H1 (cell line): Measurements from ENCODE around the gene C2CD3. TPM values are rescaled to one million over a fixed set of nuclear protein-coding genes. Genes with fewer than 3 reads are reported as not detected.

Experiments used
- TAF1 ChIP-seq: IDR thresholded peaks from 2 replicates; pipeline ENCODE4 v1.6.1; 2011; ENCODE audit warnings: mild to moderate bottlenecking, low read depth, low read length
- polyA plus RNA-seq, 7 experiments: library from polyadenylated mRNA; depleted of rRNA in 3 of 7; stranded (reverse) in 5 of 7; unstranded in 2 of 7; fragments of >200 nt in 5 of 7; fragments of 200-250 nt in 2 of 7; gene quantifications; 1 replicate in 5 of 7; 2 replicates in 1 of 7; 4 replicates in 1 of 7; pipeline versions ENCODE4 v1.2.1 to v1.2.3, GENCODE V29; 2011 to 2013; ENCODE audit warnings: missing spikeins in 2 of 7, mixed read lengths in 2 of 7
- total RNA-seq: library from RNA; stranded (reverse); fragmentation: NEBNext Ultra II Directional; extraction: Animal tissue kit (Norgen Biotek cat#: 25700); gene quantifications from 2 replicates; pipeline ENCODE4 v1.2.1, GENCODE V29; 2021
- TF ChIP-seq, protein P1 (sequence below): IDR thresholded peaks from 2 replicates; pipeline ENCODE4 v1.6.1; 2012; ENCODE audit warnings: inconsistent platforms

Gene C2CD3
- total and polyA plus RNA-seq, 2 of the 8 experiments (the other 6 are each of a cell fraction or from before 2014, with no cell fraction given) = 11.0 to 29.1 TPM

- TF ChIP-seq, protein P1, sequence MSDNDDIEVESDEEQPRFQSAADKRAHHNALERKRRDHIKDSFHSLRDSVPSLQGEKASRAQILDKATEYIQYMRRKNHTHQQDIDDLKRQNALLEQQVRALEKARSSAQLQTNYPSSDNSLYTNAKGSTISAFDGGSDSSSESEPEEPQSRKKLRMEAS = no peak
- TF ChIP-seq TAF1 = no peak
These were observed 98.1 kb downstream of the C2CD3 start (continued) for GRCh38 chr11:74072721-74073120.
